ENCODE data around the gene TENM4.

TENM4 gene

DNA sequence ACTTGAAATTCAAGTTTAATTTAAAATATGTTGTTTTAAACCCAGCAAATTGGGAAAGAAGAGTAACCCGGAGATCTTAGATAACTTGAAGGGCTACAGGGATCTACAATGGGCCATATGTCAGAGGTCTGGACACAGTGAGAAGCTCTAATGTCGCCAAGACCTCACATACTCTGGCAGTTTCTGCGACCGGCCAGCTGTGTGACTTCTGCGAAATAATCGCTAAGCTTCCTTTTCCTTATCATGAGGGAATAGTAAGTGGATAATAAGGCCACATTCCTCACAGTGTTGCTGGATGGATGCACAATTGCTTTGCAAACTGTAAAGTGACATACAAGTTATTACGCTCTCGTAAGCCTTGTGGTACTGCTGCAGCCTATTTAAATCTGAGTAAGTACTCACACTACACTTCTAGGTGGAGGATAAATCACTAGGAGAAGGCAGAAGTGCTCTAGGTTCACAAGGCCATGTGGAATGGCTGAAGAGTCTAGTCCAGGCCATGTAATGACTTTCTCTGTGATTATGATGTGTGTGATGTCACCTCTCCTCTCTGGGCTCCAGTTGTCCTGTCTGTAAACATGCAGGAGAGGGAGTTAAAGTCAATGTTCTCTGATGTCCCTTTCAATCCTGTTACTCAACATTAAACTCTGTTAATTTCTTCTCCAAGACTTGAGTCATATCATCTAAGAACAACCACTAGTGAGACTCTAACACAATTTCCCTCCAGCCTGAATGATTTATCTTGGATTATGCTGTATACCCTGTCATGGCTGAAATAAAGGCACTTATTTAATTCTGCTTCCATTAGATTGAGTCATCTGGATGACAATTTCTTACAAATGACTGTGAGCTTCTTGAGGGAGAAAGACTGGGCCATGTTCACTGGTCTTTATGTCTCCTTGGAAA lies 673.5 kb downstream of the TENM4 start:
- Histone ChIP-seq H3K9me2 (replicated peaks; ENCODE audit: control insufficient read depth, low read length) (no peaks in the 10 kb centered on the region), H3K27ac (ENCODE audit: low read depth, low read length) (no peak overlapping the region), H3K36me3 (ENCODE audit: control insufficient read depth, low read length) (no peaks in the 10 kb centered on the region), H3K27me3 (ENCODE audit: control insufficient read depth, low read length) (no peaks in the 10 kb centered on the region), H3K4me3 (ENCODE audit: low read length) (no peak overlapping the region), H4K20me1 (ENCODE audit: control insufficient read depth, insufficient read depth, low read depth, low read length) (no peaks in the 10 kb centered on the region), H3K79me2 (ENCODE audit: control insufficient read depth, low read length) (no peaks in the 10 kb centered on the region), H3F3A (ENCODE audit: control insufficient read depth, insufficient read depth) (no peaks in the 10 kb centered on the region), H3K9me3 (ENCODE audit: control insufficient read depth, insufficient read depth, low read length) (no peaks in the 10 kb centered on the region), H3K4me2 (ENCODE audit: low read length) (no peak overlapping the region), H3K4me1 (ENCODE audit: control insufficient read depth, low read length) (no peaks in the 10 kb centered on the region)
- no peak for TF ChIP-seq EZH2phosphoT487 (IDR thresholded peaks at IDR 0.05; ENCODE audit: borderline replicate concordance, low read length)
- TF ChIP-seq, protein P1, sequence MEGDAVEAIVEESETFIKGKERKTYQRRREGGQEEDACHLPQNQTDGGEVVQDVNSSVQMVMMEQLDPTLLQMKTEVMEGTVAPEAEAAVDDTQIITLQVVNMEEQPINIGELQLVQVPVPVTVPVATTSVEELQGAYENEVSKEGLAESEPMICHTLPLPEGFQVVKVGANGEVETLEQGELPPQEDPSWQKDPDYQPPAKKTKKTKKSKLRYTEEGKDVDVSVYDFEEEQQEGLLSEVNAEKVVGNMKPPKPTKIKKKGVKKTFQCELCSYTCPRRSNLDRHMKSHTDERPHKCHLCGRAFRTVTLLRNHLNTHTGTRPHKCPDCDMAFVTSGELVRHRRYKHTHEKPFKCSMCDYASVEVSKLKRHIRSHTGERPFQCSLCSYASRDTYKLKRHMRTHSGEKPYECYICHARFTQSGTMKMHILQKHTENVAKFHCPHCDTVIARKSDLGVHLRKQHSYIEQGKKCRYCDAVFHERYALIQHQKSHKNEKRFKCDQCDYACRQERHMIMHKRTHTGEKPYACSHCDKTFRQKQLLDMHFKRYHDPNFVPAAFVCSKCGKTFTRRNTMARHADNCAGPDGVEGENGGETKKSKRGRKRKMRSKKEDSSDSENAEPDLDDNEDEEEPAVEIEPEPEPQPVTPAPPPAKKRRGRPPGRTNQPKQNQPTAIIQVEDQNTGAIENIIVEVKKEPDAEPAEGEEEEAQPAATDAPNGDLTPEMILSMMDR (IDR thresholded peaks at IDR 0.05; ENCODE audit: low read depth, low read length, poor library complexity, severe bottlenecking), result no peak

DNA sequence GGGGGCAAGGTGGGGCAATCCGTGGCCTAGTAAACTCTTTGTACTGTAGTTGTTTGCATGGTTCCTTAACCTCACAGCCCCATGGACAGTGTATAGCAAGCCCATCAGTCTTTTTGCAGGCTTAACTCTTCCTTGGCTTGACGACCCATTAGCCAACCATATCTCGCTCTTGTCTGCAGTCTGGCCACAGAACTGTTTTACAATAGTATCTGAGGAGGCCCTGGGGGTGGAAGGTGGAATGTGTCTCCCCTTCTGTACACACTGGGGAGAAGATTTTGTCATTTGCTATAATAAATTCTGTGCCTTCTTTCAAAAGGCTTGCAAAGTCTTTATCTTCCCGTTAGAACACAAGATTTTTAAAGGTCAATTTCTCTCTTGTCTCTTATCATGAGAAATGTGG lies 675.9 kb downstream of the TENM4 start:
- no peak overlapping the region for H3K27ac ChIP-seq (ENCODE audit: low read depth, low read length)
- no peaks in the 10 kb centered on the region for H3K9me3 ChIP-seq (ENCODE audit: control insufficient read depth, insufficient read depth, low read length)
- no peaks in the 10 kb centered on the region for H3K36me3 ChIP-seq (ENCODE audit: control insufficient read depth, low read length)
- no peaks in the 10 kb centered on the region for H3K79me2 ChIP-seq (ENCODE audit: control insufficient read depth, low read length)
- H3K27me3 ChIP-seq (ENCODE audit: control insufficient read depth, low read length), result no peaks in the 10 kb centered on the region
- no peaks in the 10 kb centered on the region for H3K9me2 ChIP-seq (replicated peaks; ENCODE audit: control insufficient read depth, low read length)
- TF ChIP-seq, protein P1 (IDR thresholded peaks at IDR 0.05; ENCODE audit: low read depth, low read length, poor library complexity, severe bottlenecking), result no peak
- TF ChIP-seq EZH2phosphoT487 (IDR thresholded peaks at IDR 0.05; ENCODE audit: borderline replicate concordance, low read length), result no peak
- no peaks in the 10 kb centered on the region for H3K4me1 ChIP-seq (ENCODE audit: control insufficient read depth, low read length)
- no peaks in the 10 kb centered on the region for H4K20me1 ChIP-seq (ENCODE audit: control insufficient read depth, insufficient read depth, low read depth, low read length)
- no peak overlapping the region for H3K4me3 ChIP-seq (ENCODE audit: low read length)
- H3K4me2 ChIP-seq (ENCODE audit: low read length), result no peak overlapping the region
- no peaks in the 10 kb centered on the region for H3F3A ChIP-seq (ENCODE audit: control insufficient read depth, insufficient read depth)

DNA sequence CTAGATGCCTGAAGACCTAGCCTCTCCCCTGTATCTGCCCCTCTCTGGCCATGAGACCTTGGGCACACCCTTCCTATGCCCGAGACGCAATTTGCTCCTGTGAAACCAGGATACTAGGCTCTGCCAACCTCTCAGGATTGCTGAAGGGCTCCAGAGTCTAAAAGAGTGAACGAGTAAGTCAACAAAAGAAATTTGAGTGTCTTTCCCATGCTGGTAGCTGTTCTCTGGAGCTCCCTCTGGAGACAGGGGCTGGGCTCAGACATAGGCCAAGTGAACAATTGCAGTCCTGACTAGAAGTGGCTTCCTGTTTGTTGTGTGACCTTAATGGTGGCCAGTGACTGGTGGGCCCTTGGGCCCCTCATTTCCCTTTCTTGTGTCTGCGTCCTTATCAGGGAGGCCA lies 677.2 kb downstream of the TENM4 start:
- no peak overlapping the region for H3K4me2 ChIP-seq (ENCODE audit: low read length)

More for the DNA sequence above, 677.2 kb downstream of the TENM4 start:
- H3K27me3 ChIP-seq (ENCODE audit: control insufficient read depth, low read length), result no peaks in the 10 kb centered on the region
- no peaks in the 10 kb centered on the region for H4K20me1 ChIP-seq (ENCODE audit: control insufficient read depth, insufficient read depth, low read depth, low read length)
- no peaks in the 10 kb centered on the region for H3K36me3 ChIP-seq (ENCODE audit: control insufficient read depth, low read length)
- no peaks in the 10 kb centered on the region for H3K79me2 ChIP-seq (ENCODE audit: control insufficient read depth, low read length)
- H3F3A ChIP-seq (ENCODE audit: control insufficient read depth, insufficient read depth), result no peaks in the 10 kb centered on the region
- no peaks in the 10 kb centered on the region for H3K9me2 ChIP-seq (replicated peaks; ENCODE audit: control insufficient read depth, low read length)
- TF ChIP-seq, protein P1 (IDR thresholded peaks at IDR 0.05; ENCODE audit: low read depth, low read length, poor library complexity, severe bottlenecking), result no peak
- TF ChIP-seq EZH2phosphoT487 (IDR thresholded peaks at IDR 0.05; ENCODE audit: borderline replicate concordance, low read length), result no peak
- H3K4me3 ChIP-seq (ENCODE audit: low read length), result no peak overlapping the region
- H3K9me3 ChIP-seq (ENCODE audit: control insufficient read depth, insufficient read depth, low read length), result no peaks in the 10 kb centered on the region
- no peak overlapping the region for H3K27ac ChIP-seq (ENCODE audit: low read depth, low read length)
- H3K4me1 ChIP-seq (ENCODE audit: control insufficient read depth, low read length), result no peaks in the 10 kb centered on the region

Data from DOHH2 (cell line).